ENCODE results near the gene OR5B17. TPM values are rescaled to one million over a fixed set of nuclear protein-coding genes. Genes with fewer than 3 reads are reported as not detected.
"Not testable (repeated sequence)": the region's sequence is repeated elsewhere in the genome, so short reads cannot be mapped to it uniquely, and the experiment has no call there.

Gene OR5B17
- not detected in 2 replicates for total RNA-seq
- not detected for total RNA-seq (2013)
- polyA plus RNA-seq, result not detected in 2 replicates
- not detected in 2 replicates for polyA minus RNA-seq

DNA sequence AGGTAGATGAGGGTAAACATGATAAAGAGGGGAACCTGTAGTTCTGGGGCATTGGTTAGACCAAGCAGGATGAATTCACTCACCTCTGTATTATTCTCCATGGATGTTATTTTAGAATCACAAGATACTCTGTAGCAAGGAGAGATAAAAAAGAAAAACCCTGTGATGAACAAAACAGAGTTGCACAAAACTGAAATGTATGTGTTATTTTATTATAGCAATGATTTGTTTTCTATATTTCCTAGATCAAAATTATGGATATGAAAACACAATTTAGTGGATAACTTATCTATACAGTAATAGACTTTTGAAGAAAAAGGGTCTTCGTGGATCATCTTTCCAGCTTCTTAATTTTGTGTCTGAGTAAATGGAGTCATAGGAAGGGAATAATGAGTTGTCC, at the start of gene OR5B17:
Gene OR5B17 (minus strand): TSS at position 101 of the 400 bp plus-strand sequence. CDS start 0 bp downstream, at position 101.
- Histone ChIP-seq H3K4me3 (ENCODE audit: control extremely low read depth in 1 of 5, extremely low read depth in 1 of 5, insufficient read depth in 1 of 5, low read depth in 2 of 5, low read length in 4 of 5) (no peak within 1 kb of the TSS), H3K27ac (ENCODE audit: low read length in 2 of 2) (no peak within 1 kb of the TSS), H3K9me3 (ENCODE audit: control extremely low read depth in 1 of 3, control insufficient read depth in 2 of 3, insufficient read depth in 1 of 3, low read length in 2 of 3) (no peaks in the 10 kb centered on the region), H3K36me3 (replicated peaks in 1 of 2; ENCODE audit: control extremely low read depth in 1 of 2, control insufficient read depth in 1 of 2, extremely low read depth in 1 of 2, insufficient read depth in 2 of 2, low read length in 1 of 2) (no peaks in the 10 kb centered on the region), H3K4me2 (replicated peaks; ENCODE audit: low read depth, low read length, poor library complexity, severe bottlenecking) (no peak within 1 kb of the TSS), H3K9ac (ENCODE audit: low read length) (no peak within 1 kb of the TSS), H2AFZ (ENCODE audit: insufficient read depth, low read depth, low read length, poor library complexity, severe bottlenecking) (no peak within 1 kb of the TSS), H3K79me2 (ENCODE audit: control insufficient read depth, insufficient read depth, low read length) (no peaks in the 10 kb centered on the region), H4K20me1 (ENCODE audit: control insufficient read depth, insufficient read depth, low read length, poor library complexity, severe bottlenecking) (no peaks in the 10 kb centered on the region), H3K27me3 (replicated peaks in 1 of 4; ENCODE audit: control extremely low read depth in 1 of 4, control insufficient read depth in 3 of 4, insufficient read depth in 4 of 4, low read length in 3 of 4) (peaks cover 0 to 4% (median 0%) of the 10 kb centered on the region in 4 experiments), H3K4me1 (ENCODE audit: control insufficient read depth in 2 of 2, insufficient read depth in 2 of 2, low read length in 2 of 2) (no peaks in the 10 kb centered on the region)
- Mint-ChIP-seq H3K4me1 (no peaks in the 10 kb centered on the region), H3K4me3 (no peak within 1 kb of the TSS), H3K27me3 (peaks cover 23% of the 10 kb centered on the region), H3K27ac (no peak within 1 kb of the TSS), H3K9me3 (ENCODE audit: insufficient read depth) (no peaks in the 10 kb centered on the region)
- ChIA-PET CTCF (no interaction called here), POLR2A (no interaction called here)
- ATAC-seq (ENCODE audit: low read depth) (no peak), DNase-seq (no peak)
- intact Hi-C loops (cut with micrococcal nuclease), result no loop called here
- TF ChIP-seq, protein P1, sequence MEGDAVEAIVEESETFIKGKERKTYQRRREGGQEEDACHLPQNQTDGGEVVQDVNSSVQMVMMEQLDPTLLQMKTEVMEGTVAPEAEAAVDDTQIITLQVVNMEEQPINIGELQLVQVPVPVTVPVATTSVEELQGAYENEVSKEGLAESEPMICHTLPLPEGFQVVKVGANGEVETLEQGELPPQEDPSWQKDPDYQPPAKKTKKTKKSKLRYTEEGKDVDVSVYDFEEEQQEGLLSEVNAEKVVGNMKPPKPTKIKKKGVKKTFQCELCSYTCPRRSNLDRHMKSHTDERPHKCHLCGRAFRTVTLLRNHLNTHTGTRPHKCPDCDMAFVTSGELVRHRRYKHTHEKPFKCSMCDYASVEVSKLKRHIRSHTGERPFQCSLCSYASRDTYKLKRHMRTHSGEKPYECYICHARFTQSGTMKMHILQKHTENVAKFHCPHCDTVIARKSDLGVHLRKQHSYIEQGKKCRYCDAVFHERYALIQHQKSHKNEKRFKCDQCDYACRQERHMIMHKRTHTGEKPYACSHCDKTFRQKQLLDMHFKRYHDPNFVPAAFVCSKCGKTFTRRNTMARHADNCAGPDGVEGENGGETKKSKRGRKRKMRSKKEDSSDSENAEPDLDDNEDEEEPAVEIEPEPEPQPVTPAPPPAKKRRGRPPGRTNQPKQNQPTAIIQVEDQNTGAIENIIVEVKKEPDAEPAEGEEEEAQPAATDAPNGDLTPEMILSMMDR (IDR thresholded peaks at IDR 0.05), result no peak
- TF ChIP-seq EZH2 (IDR thresholded peaks at IDR 0.05; ENCODE audit: borderline replicate concordance, insufficient read depth, low read depth, low read length, poor library complexity, severe bottlenecking), result no peak
- WGBS (ENCODE audit: insufficient coverage), result no CpG with 5 or more reads among the region's 1 CpG

DNA sequence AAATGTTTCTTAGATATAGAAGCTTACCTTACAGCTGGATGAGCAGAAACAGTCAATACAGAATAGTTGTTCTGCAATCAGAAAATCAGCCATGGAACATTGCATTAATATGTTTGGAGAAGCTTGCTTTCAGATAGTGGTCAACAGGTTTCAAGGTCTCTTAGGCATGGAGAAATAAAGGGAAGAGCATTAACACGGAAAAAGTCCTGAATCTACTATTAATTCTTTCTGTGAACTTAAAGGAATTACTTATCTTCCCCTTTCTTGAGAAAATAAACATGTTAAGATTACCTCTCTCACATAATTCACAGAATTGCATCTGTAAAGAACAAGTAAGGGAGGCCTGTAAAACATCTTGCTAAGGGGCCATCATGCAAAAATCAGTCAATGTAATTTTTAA, 47.9 kb upstream of the OR5B17 start, which contains the start of gene OR5B3:
Gene OR5B3 (minus strand): TSS at position 101 of the 400 bp plus-strand sequence. CDS start 3,465 bp downstream, outside the sequence.
- ATAC-seq (ENCODE audit: low read depth) (no peak), DNase-seq (no peak)
- no peak within 1 kb of the TSS for H2AFZ ChIP-seq (ENCODE audit: insufficient read depth, low read depth, low read length, poor library complexity, severe bottlenecking)
- ChIA-PET CTCF (no interaction called here), POLR2A (no interaction called here)
- no peak within 1 kb of the TSS for H3K27ac Mint-ChIP-seq
- intact Hi-C loops (cut with micrococcal nuclease), result no loop called here
- peaks cover 11% of the 10 kb centered on the region for H3K9me3 Mint-ChIP-seq (ENCODE audit: insufficient read depth)
- H4K20me1 ChIP-seq (ENCODE audit: control insufficient read depth, insufficient read depth, low read length, poor library complexity, severe bottlenecking), result no peaks in the 10 kb centered on the region
- no peak within 1 kb of the TSS for H3K4me2 ChIP-seq (replicated peaks; ENCODE audit: low read depth, low read length, poor library complexity, severe bottlenecking)
- no peaks in the 10 kb centered on the region for H3K4me1 ChIP-seq (ENCODE audit: control insufficient read depth in 2 of 2, insufficient read depth in 2 of 2, low read length in 2 of 2)
- TF ChIP-seq, protein P1 (IDR thresholded peaks at IDR 0.05), result no peak
- no peak for TF ChIP-seq EZH2 (IDR thresholded peaks at IDR 0.05; ENCODE audit: borderline replicate concordance, insufficient read depth, low read depth, low read length, poor library complexity, severe bottlenecking)
- H3K79me2 ChIP-seq (ENCODE audit: control insufficient read depth, insufficient read depth, low read length), result no peaks in the 10 kb centered on the region
- peaks cover 18% of the 10 kb centered on the region for H3K27me3 Mint-ChIP-seq
- peaks cover 0 to 13% (median 8%) of the 10 kb centered on the region in 3 donors for H3K9me3 ChIP-seq (ENCODE audit: control extremely low read depth in 1 of 3, control insufficient read depth in 2 of 3, insufficient read depth in 1 of 3, low read length in 2 of 3)
- H3K36me3 ChIP-seq (replicated peaks in 1 of 2; ENCODE audit: control extremely low read depth in 1 of 2, control insufficient read depth in 1 of 2, extremely low read depth in 1 of 2, insufficient read depth in 2 of 2, low read length in 1 of 2), result no peaks in the 10 kb centered on the region
- H3K4me1 Mint-ChIP-seq, result no peaks in the 10 kb centered on the region
- H3K27me3 ChIP-seq (replicated peaks in 1 of 4; ENCODE audit: control extremely low read depth in 1 of 4, control insufficient read depth in 3 of 4, insufficient read depth in 4 of 4, low read length in 3 of 4), result no peaks in the 10 kb centered on the region
- H3K27ac ChIP-seq (ENCODE audit: low read length in 2 of 2), result no peak within 1 kb of the TSS
- H3K4me3 ChIP-seq (ENCODE audit: control extremely low read depth in 1 of 5, extremely low read depth in 1 of 5, insufficient read depth in 1 of 5, low read depth in 2 of 5, low read length in 4 of 5), result no peak within 1 kb of the TSS
- no CpG with 5 or more reads among the region's 1 CpG for WGBS (ENCODE audit: insufficient coverage)
- H3K4me3 Mint-ChIP-seq, result no peak within 1 kb of the TSS
- no peak within 1 kb of the TSS for H3K9ac ChIP-seq (ENCODE audit: low read length)

DNA sequence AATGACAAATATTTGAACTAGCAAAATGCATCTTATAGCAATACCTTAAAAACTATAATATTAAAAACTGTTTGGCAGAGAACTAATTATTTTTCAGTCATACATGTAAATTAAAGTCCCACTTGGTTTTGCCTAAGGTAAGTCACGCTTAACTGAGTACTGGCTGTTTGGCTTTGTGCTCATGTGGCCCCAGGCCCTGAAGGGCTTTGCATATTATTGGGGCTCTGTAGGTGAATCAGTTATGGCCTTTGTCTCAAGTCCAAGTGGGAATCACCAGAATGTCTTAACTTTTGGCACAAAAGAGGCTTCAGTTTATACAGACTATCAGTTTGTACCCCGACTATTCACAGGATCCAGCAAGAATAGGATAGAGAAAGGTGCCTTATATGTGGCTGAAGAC, 40.8 kb upstream of the OR5B17 start:
- H3K4me3 Mint-ChIP-seq; H3K79me2 ChIP-seq (ENCODE audit: control insufficient read depth, insufficient read depth, low read length); H2AFZ ChIP-seq (ENCODE audit: insufficient read depth, low read depth, low read length, poor library complexity, severe bottlenecking); CTCF ChIA-PET; H3K36me3 ChIP-seq (replicated peaks in 1 of 2; ENCODE audit: control extremely low read depth in 1 of 2, control insufficient read depth in 1 of 2, extremely low read depth in 1 of 2, insufficient read depth in 2 of 2, low read length in 1 of 2); H3K27ac Mint-ChIP-seq; intact Hi-C loops (cut with micrococcal nuclease); H3K4me3 ChIP-seq (ENCODE audit: control extremely low read depth in 1 of 5, extremely low read depth in 1 of 5, insufficient read depth in 1 of 5, low read depth in 2 of 5, low read length in 4 of 5); ATAC-seq (ENCODE audit: low read depth); H3K4me1 ChIP-seq (ENCODE audit: control insufficient read depth in 2 of 2, insufficient read depth in 2 of 2, low read length in 2 of 2); H3K27ac ChIP-seq (ENCODE audit: low read length in 2 of 2); H3K27me3 ChIP-seq (replicated peaks in 1 of 4; ENCODE audit: control extremely low read depth in 1 of 4, control insufficient read depth in 3 of 4, insufficient read depth in 4 of 4, low read length in 3 of 4); H3K4me2 ChIP-seq (replicated peaks; ENCODE audit: low read depth, low read length, poor library complexity, severe bottlenecking); H3K9ac ChIP-seq (ENCODE audit: low read length); H4K20me1 ChIP-seq (ENCODE audit: control insufficient read depth, insufficient read depth, low read length, poor library complexity, severe bottlenecking); H3K9me3 Mint-ChIP-seq (ENCODE audit: insufficient read depth); POLR2A ChIA-PET; H3K27me3 Mint-ChIP-seq; H3K4me1 Mint-ChIP-seq; H3K9me3 ChIP-seq (ENCODE audit: control extremely low read depth in 1 of 3, control insufficient read depth in 2 of 3, insufficient read depth in 1 of 3, low read length in 2 of 3); DNase-seq: not testable (repeated sequence)
- no CpG with 5 or more reads among the region's 2 CpGs for WGBS (ENCODE audit: insufficient coverage)
